Activated CD4-positive, alpha-beta T cell treated with anti-CD3 and anti-CD28 coated beads, Interleukin-10, Interleukin-2, amounts not matched to agents 100 ng/mL and 50 ng/mL, durations not matched to agents 16 hours and 8 hours (primary cell): ENCODE data around the gene PFKFB2.

Source experiments
- DNase-seq: peaks from one replicate; pipeline ENCODE4 v3.0.0-alpha.2; 2020

Gene PFKFB2

GRCh38 chr1:207022996-207023679 lies 29.9 kb upstream of the PFKFB2 start:
- DNase-seq: no peak

GRCh38 chr1:207024202-207025145 lies 28.6 kb upstream of the PFKFB2 start:
- no peak for DNase-seq

GRCh38 chr1:207025146-207025880 lies 27.8 kb upstream of the PFKFB2 start:
- no peak for DNase-seq

- no peak for DNase-seq
These were observed 27.0 kb upstream of the PFKFB2 start for GRCh38 chr1:207026104-207026534.

GRCh38 chr1:207027206-207027777 lies 25.8 kb upstream of the PFKFB2 start:
- DNase-seq: no peak

GRCh38 chr1:207027921-207028320 lies 25.2 kb upstream of the PFKFB2 start:
- DNase-seq: no peak

- DNase-seq: no peak
These were observed 24.0 kb upstream of the PFKFB2 start for GRCh38 chr1:207028884-207029650.

- DNase-seq: no peak
These were observed 23.2 kb upstream of the PFKFB2 start for GRCh38 chr1:207029701-207030521.

- no peak for DNase-seq
These were observed 22.5 kb upstream of the PFKFB2 start for GRCh38 chr1:207030522-207031009.

- DNase-seq: no peak
These were observed 22.1 kb upstream of the PFKFB2 start for GRCh38 chr1:207031016-207031415.

GRCh38 chr1:207031632-207032264 lies 21.3 kb upstream of the PFKFB2 start:
- no peak for DNase-seq

- no peak for DNase-seq
These were observed 20.5 kb upstream of the PFKFB2 start, which contains the start of gene C1orf116 for GRCh38 chr1:207032528-207033017. Gene C1orf116 (minus strand): TSS chr1:207032756. CDS start chr1:207027598, 5,158 bp downstream.

- no peak for DNase-seq
These were observed 19.8 kb upstream of the PFKFB2 start for GRCh38 chr1:207033302-207033701.

- no peak for DNase-seq
These were observed 18.9 kb upstream of the PFKFB2 start for GRCh38 chr1:207034208-207034607.

GRCh38 chr1:207034998-207035397 lies 18.1 kb upstream of the PFKFB2 start:
- no peak for DNase-seq

- no peak for DNase-seq
These were observed 17.1 kb upstream of the PFKFB2 start for GRCh38 chr1:207035877-207036551.

- no peak for DNase-seq
These were observed 16.2 kb upstream of the PFKFB2 start for GRCh38 chr1:207036865-207037264.

GRCh38 chr1:207039380-207040180 lies 13.5 kb upstream of the PFKFB2 start:
- no peak for DNase-seq

- DNase-seq: no peak
These were observed 12.9 kb upstream of the PFKFB2 start for GRCh38 chr1:207040181-207040533.
